ENCODE measurements around the gene CRACR2A. TPM values are rescaled to one million over a fixed set of nuclear protein-coding genes. Genes with fewer than 3 reads are reported as not detected.

CRACR2A gene
- total RNA-seq, 4 donors from 2014 or later, result 0.47 to 1.7 (median 1.1) TPM

DNA sequence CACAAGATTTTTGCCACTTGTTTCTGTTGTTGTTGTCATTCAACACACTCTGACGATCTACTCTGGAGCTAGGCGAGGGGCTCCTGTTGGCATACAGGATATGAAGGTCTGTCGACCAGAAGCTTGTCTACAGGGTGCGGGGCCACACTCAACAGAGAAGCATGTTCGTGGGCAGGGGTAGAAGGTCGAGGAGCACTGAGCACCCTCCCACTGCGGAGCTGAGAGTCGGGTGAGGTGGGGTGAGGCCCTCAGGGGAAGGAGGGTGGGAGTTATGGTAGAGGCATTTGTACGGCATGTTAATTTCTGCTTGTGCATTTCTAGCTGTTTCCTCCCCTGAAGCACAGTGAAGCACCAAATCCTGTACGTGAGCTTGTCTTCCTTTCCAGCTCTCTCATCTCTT lies 146.8 kb downstream of the CRACR2A start:
- Histone ChIP-seq H3K36me3 (no peaks in the 10 kb centered on the region), H3K4me3 (no peak overlapping the region), H3K9me3 (no peaks in the 10 kb centered on the region), H3K27me3 (no peaks in the 10 kb centered on the region), H3K4me1 (peaks cover 19 to 25% of the 10 kb centered on the region in 2 donors), H3K27ac (no peak overlapping the region)
- intact Hi-C loops (cut with DNase I; ENCODE audit: low total_unique reads) (loop anchor here (5.0 kb wide), 1 partner anchor 74 kb away; no protein-coding TSS in a partner anchor), in situ Hi-C loops (cut with MboI; ENCODE audit: low sequenced_read_pairs in 4 of 4) (no loop called here)
- no peak for DNase-seq
- no peak for ATAC-seq
- TF ChIP-seq, protein P1, sequence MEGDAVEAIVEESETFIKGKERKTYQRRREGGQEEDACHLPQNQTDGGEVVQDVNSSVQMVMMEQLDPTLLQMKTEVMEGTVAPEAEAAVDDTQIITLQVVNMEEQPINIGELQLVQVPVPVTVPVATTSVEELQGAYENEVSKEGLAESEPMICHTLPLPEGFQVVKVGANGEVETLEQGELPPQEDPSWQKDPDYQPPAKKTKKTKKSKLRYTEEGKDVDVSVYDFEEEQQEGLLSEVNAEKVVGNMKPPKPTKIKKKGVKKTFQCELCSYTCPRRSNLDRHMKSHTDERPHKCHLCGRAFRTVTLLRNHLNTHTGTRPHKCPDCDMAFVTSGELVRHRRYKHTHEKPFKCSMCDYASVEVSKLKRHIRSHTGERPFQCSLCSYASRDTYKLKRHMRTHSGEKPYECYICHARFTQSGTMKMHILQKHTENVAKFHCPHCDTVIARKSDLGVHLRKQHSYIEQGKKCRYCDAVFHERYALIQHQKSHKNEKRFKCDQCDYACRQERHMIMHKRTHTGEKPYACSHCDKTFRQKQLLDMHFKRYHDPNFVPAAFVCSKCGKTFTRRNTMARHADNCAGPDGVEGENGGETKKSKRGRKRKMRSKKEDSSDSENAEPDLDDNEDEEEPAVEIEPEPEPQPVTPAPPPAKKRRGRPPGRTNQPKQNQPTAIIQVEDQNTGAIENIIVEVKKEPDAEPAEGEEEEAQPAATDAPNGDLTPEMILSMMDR (IDR thresholded peaks at IDR 0.05 in 4 of 5, conservative IDR thresholded peaks at IDR 0.05 in 1 of 5), result no peak
- TF ChIP-seq POLR2A (IDR thresholded peaks at IDR 0.05), result no peak

DNA sequence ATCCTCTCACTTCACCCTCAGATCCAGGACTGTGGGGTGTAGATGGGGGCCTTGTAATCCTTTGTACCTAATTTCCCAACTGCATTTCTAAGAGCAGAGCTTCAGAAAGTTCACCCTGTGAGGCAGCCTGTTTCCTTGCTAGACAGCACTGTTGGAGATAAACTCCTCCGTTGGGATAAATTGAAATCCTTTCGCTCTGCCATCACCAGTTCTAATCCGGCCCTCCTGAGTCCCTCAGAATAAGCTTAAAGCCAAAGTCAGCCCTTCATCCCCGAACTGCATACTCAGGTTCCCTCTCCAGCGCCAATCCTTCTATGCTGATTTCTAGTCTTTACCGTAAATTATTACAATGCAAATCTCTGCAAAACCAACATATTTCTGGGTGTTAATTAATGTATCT lies 147.2 kb downstream of the CRACR2A start:
- Histone ChIP-seq H3K9me3 (no peaks in the 10 kb centered on the region), H3K27me3 (no peaks in the 10 kb centered on the region), H3K4me3 (no peak overlapping the region), H3K4me1 (peaks cover 17 to 23% of the 10 kb centered on the region in 2 donors), H3K36me3 (no peaks in the 10 kb centered on the region), H3K27ac (no peak overlapping the region)
- ATAC-seq (no peak), DNase-seq (no peak)
- intact Hi-C loops (cut with DNase I; ENCODE audit: low total_unique reads) (loop anchor here (5.0 kb wide), 1 partner anchor 73 kb away; no protein-coding TSS in a partner anchor), in situ Hi-C loops (cut with MboI; ENCODE audit: low sequenced_read_pairs in 4 of 4) (no loop called here)
- TF ChIP-seq POLR2A (IDR thresholded peaks at IDR 0.05), result no peak
- TF ChIP-seq, protein P1 (IDR thresholded peaks at IDR 0.05 in 4 of 5, conservative IDR thresholded peaks at IDR 0.05 in 1 of 5), result no peak

DNA sequence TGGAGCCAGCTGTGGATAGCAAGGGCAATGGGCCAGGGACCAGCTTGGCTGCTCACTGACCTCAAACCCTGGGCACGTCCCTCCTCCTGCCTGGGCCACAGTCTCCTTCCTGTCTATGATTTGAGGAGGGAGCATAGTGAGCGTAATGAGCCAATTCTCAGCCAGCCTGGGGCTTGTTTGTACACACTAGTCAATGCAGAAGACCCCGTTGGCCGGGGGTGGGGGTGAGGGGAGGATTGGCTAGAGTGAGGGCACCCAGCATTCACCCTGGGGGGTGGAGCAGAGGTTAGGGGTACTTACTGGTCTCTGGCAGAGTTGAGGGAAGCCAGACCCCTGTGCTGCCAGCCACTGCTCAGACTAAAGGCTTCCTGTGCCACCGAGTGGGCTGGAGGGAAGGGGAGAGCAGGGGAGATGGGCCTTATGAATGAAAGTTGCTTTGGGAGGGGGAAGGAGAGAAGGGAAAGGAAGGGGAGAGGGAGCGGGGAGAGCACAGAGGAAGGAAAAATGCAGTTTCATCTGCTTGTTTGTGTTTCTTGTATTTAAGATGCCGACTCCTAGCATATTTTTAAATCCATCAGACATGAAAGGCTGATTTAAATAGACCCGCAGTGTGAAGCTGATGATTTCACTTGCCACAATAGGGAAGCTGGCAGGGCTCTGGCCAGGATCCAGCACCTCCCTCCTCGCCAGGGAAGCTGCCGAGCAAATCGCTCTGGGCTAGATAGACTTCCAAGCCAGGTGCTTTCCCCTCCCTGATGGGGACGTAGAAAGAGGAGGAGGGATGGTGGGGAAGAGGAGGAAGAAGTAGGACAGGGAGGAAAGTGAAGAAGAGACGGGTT lies 147.9 kb downstream of the CRACR2A start:
- in situ Hi-C loops (cut with MboI; ENCODE audit: low sequenced_read_pairs in 4 of 4), result no loop called here
- H3K9me3 ChIP-seq, result no peaks in the 10 kb centered on the region
- no peak for ATAC-seq

DNA sequence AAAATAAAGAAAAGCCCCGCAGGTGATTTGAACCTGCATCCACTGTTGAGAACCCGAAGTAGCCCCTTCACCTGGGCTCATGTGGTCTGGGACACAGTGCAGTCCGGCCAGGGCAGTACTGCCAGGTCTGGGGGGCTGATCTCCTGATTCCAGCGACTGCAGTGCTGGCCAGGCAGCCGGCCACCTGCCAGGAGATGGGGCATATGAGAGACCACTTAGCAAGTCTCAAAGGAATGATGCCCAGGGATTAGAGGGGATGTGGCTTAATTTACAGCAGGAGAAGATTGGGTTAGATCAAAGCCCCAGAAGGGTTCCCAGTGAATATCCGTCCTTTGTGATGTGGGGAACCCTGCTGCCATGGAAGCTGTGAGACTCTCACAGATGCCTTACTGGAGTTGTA lies 148.6 kb downstream of the CRACR2A start:
- no peak overlapping the region for H3K27ac ChIP-seq

More for the DNA sequence above, 147.9 kb downstream of the CRACR2A start:
- intact Hi-C loops (cut with DNase I; ENCODE audit: low total_unique reads), result loop anchor here (5.0 kb wide), 1 partner anchor 73 kb away; no protein-coding TSS in a partner anchor
- Histone ChIP-seq H3K27me3 (no peaks in the 10 kb centered on the region), H3K4me1 (peaks cover 23% of the 10 kb centered on the region in 2 donors), H3K27ac (no peak overlapping the region), H3K36me3 (no peaks in the 10 kb centered on the region), H3K4me3 (no peak overlapping the region)
- TF ChIP-seq, protein P1 (IDR thresholded peaks at IDR 0.05 in 4 of 5, conservative IDR thresholded peaks at IDR 0.05 in 1 of 5), result no peak
- TF ChIP-seq POLR2A (IDR thresholded peaks at IDR 0.05), result no peak
- peak in 1 of 2 donors; percentile 22 for DNase-seq

More for the DNA sequence above, 148.6 kb downstream of the CRACR2A start:
- H3K9me3 ChIP-seq, result no peaks in the 10 kb centered on the region
- peaks cover 23% of the 10 kb centered on the region in 2 donors for H3K4me1 ChIP-seq
- in situ Hi-C loops (cut with MboI; ENCODE audit: low sequenced_read_pairs in 4 of 4), result no loop called here
- ATAC-seq, result no peak
- no peaks in the 10 kb centered on the region for H3K27me3 ChIP-seq
- no peaks in the 10 kb centered on the region for H3K36me3 ChIP-seq
- DNase-seq, result no peak
- intact Hi-C loops (cut with DNase I; ENCODE audit: low total_unique reads), result no loop called here
- TF ChIP-seq, protein P1 (IDR thresholded peaks at IDR 0.05 in 4 of 5, conservative IDR thresholded peaks at IDR 0.05 in 1 of 5), result no peak
- no peak overlapping the region for H3K4me3 ChIP-seq
